Stomach (tissue), 9 donors: Measurements from ENCODE around the gene TSPAN15. TPM values are rescaled to one million over a fixed set of nuclear protein-coding genes. Genes with fewer than 3 reads are reported as not detected.

ENCODE experiments used
- DNase-seq, 2 donors: peaks; one replicate each; pipeline versions ENCODE4 v3.0.0 to v3.0.0-alpha.2; 2013 to 2019
- H3K27ac ChIP-seq, 5 donors: fragments of 200-600 bp in 4 of 5; sonication (generic) in 4 of 5; one replicate each; pipeline ENCODE4 v1.5.1; 2013 to 2019; ENCODE audit warnings: mild to moderate bottlenecking in 1 of 5, moderate library complexity in 1 of 5
- H3K27me3 ChIP-seq, 3 donors: fragments of 200-600 bp; sonication (generic); one replicate each; pipeline ENCODE4 v1.5.1; 2017 to 2019; ENCODE audit warnings: mixed run types in 1 of 3
- H3K36me3 ChIP-seq, 4 donors: fragments of 200-600 bp; sonication (generic); 1 replicate in 3 of 4; 2 replicates in 1 of 4; pipeline ENCODE4 v1.5.1; 2016 to 2019
- H3K4me1 ChIP-seq, 4 donors: fragments of 200-600 bp; sonication (generic); one replicate each; pipeline ENCODE4 v1.5.1; 2016 to 2019
- H3K4me3 ChIP-seq, 4 donors: fragments of 200-600 bp; sonication (generic) in 3 of 4; one replicate each; pipeline ENCODE4 v1.5.1; 2016 to 2019; ENCODE audit warnings: mild to moderate bottlenecking in 1 of 4
- H3K9me3 ChIP-seq, 4 donors: fragments of 200-600 bp; sonication (generic); one replicate each; pipeline ENCODE4 v1.5.1; 2016 to 2019
- EP300 ChIP-seq: sonication (generic); formaldehyde crosslinking; IDR thresholded peaks from one replicate; pipeline ENCODE4 v1.6.1; 2017; ENCODE audit warnings: antibody characterized with exemption
- POLR2A ChIP-seq, 4 donors: fragments of 450-650 bp; IDR thresholded peaks; one replicate each; pipeline ENCODE4 v1.6.1; 2016; ENCODE audit warnings: antibody characterized with exemption in 4 of 4, control low read depth in 2 of 4, mild to moderate bottlenecking in 1 of 4, moderate library complexity in 1 of 4
- POLR2AphosphoS5 ChIP-seq, 3 donors: sonication (generic); formaldehyde crosslinking; IDR thresholded peaks; one replicate each; pipeline ENCODE4 v1.6.1; 2016; ENCODE audit warnings: antibody characterized with exemption in 3 of 3
- WGBS, 5 donors: extraction: QIAGEN DNeasy Blood & Tissue Kit in 3 of 5; methylation state at CpG; one replicate each; pipeline versions ENCODE4 v1.1.5 to v1.1.7; 2013 to 2018; 5-methylcytosine and 5-hydroxymethylcytosine counted together
- intact Hi-C: fragments of 100-400 bp; cut with DNase I; formaldehyde crosslinking; loops from one replicate; pipeline ENCODE4 v1.15.1; 2023; ENCODE audit warnings: low total_unique reads
- polyA plus RNA-seq, 3 donors: library from polyadenylated mRNA; stranded (reverse); fragments of 200-250 nt; gene quantifications; one replicate each; pipeline ENCODE4 v1.2.3, GENCODE V29; 2013
- total RNA-seq, 5 donors: library from RNA; depleted of rRNA; stranded (reverse); fragments of >200 nt; gene quantifications; one replicate each; pipeline versions ENCODE4 v1.1.0 to v1.2.3, GENCODE V29; 2014 to 2016
- TF ChIP-seq, protein P1 (sequence below), 7 experiments: fragments of 450-650 bp in 4 of 7; fragments of 200-600 bp in 3 of 7; sonication (generic) in 3 of 7; IDR thresholded peaks; one replicate each; pipeline ENCODE4 v1.5.1; 2016 to 2019; ENCODE audit warnings: antibody characterized with exemption in 7 of 7, control low read depth in 2 of 7, mild to moderate bottlenecking in 1 of 7
- donor health status: healthy with polysubstance abuse.
- donor health status: Bipolar disorder and iron deficiency.
- donor health status: healthy.

TSPAN15 gene
- total and polyA plus RNA-seq, 8 donors = 23.5 to 153 (median 74.5) TPM

DNA sequence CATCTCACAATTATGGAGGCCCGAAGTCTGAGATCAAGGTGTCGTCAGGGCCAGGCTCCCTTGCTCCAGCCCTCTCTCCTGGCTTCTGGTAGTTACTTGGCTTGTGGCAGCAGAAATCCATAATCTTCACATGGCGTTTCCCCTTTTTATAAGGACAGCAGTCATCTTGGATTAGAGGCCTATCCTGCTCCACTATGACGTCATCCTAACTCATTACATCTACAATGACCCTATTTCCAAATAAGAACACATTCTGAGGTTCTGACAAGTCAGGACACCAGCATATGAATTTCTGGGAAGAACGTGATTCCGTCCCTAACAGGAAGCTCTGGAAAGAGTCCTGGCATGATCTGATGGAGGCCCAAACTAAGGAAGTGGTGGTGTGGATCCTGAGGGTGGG is 86.2 kb downstream of the TSPAN15 start:
- intact Hi-C loops = no loop called here
- Histone ChIP-seq H3K36me3 (no peaks in the 10 kb centered on the region), H3K27me3 (no peaks in the 10 kb centered on the region), H3K4me1 (no peaks in the 10 kb centered on the region), H3K9me3 (peaks cover 0 to 35% (median 10%) of the 10 kb centered on the region in 4 donors), H3K4me3 (no peak overlapping the region), H3K27ac (no peak overlapping the region)
- no peak for DNase-seq
- TF ChIP-seq, protein P1, sequence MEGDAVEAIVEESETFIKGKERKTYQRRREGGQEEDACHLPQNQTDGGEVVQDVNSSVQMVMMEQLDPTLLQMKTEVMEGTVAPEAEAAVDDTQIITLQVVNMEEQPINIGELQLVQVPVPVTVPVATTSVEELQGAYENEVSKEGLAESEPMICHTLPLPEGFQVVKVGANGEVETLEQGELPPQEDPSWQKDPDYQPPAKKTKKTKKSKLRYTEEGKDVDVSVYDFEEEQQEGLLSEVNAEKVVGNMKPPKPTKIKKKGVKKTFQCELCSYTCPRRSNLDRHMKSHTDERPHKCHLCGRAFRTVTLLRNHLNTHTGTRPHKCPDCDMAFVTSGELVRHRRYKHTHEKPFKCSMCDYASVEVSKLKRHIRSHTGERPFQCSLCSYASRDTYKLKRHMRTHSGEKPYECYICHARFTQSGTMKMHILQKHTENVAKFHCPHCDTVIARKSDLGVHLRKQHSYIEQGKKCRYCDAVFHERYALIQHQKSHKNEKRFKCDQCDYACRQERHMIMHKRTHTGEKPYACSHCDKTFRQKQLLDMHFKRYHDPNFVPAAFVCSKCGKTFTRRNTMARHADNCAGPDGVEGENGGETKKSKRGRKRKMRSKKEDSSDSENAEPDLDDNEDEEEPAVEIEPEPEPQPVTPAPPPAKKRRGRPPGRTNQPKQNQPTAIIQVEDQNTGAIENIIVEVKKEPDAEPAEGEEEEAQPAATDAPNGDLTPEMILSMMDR (IDR thresholded peaks at IDR 0.05) = no peak
- TF ChIP-seq POLR2AphosphoS5 (IDR thresholded peaks at IDR 0.05) (no peak), POLR2A (IDR thresholded peaks at IDR 0.05) (no peak), EP300 (no peak)
- 89 to 97% (median 93%) methylated on average over 6 of the region's 6 CpGs for WGBS, 5 donors

DNA sequence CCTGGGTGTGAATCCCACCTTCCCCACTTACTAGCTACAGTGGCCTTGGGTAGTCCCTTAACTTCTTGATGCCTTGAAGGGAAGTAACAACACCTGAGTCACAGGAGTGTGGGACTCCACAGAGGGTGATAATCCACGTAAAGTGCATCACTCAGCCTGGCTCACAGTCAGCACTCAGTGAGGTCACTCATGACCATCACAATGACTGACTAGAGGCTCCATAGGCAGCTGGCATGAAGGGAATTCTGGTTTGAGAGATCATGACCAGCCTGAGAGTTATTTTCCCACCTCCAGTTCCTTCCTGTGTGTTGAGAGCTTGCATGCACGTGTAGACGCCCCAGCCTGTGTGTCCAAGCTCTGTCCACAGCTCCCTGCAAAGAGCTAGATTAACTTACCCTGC is 87.2 kb downstream of the TSPAN15 start:
- intact Hi-C loops = no loop called here
- 74 to 81% (median 76%) methylated on average over 3 of the region's 3 CpGs for WGBS, 5 donors

DNA sequence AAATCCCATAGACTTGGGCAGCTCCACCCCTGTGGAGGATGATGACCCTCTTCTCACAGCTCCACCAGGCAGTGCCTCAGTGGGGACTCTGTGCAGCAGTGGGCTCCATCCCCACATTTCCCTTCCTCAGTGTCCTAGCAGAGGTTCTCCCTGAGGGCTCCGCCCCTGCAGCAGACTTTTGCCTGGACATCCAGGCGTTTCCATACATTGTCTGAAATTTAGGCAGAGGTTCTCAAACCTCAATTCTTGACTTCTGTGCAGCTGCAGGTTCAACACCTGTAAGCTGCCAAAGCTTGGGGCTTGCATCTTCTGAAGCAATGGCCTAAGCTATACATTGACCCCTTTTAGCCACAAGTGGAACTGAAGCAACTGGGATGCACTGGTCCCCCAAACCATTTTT is 90.2 kb downstream of the TSPAN15 start:
- no peak overlapping the region for H3K27ac ChIP-seq
- TF ChIP-seq POLR2AphosphoS5 (IDR thresholded peaks at IDR 0.05) (no peak), POLR2A (IDR thresholded peaks at IDR 0.05) (no peak), EP300 (no peak)
- TF ChIP-seq, protein P1 (IDR thresholded peaks at IDR 0.05) = no peak
- H3K4me1 ChIP-seq = no peaks in the 10 kb centered on the region
- intact Hi-C loops = no loop called here
- H3K27me3 ChIP-seq = no peaks in the 10 kb centered on the region
- whole genome bisulfite sequencing, 5 donors = 50 to 91% (median 71%) methylated on average over 2 of the region's 2 CpGs
- no peaks in the 10 kb centered on the region for H3K36me3 ChIP-seq
- H3K9me3 ChIP-seq = peaks cover 0 to 27% (median 5%) of the 10 kb centered on the region in 4 donors
- DNase-seq = no peak
- H3K4me3 ChIP-seq = no peak overlapping the region

More for the DNA sequence above, 87.2 kb downstream of the TSPAN15 start:
- Histone ChIP-seq H3K9me3 (peaks cover 0 to 33% (median 8%) of the 10 kb centered on the region in 4 donors), H3K27ac (no peak overlapping the region), H3K4me1 (no peaks in the 10 kb centered on the region), H3K4me3 (no peak overlapping the region), H3K27me3 (no peaks in the 10 kb centered on the region), H3K36me3 (no peaks in the 10 kb centered on the region)
- DNase-seq = no peak
- TF ChIP-seq EP300 (no peak), POLR2AphosphoS5 (IDR thresholded peaks at IDR 0.05) (no peak), POLR2A (IDR thresholded peaks at IDR 0.05) (no peak)
- TF ChIP-seq, protein P1 (IDR thresholded peaks at IDR 0.05) = no peak

DNA sequence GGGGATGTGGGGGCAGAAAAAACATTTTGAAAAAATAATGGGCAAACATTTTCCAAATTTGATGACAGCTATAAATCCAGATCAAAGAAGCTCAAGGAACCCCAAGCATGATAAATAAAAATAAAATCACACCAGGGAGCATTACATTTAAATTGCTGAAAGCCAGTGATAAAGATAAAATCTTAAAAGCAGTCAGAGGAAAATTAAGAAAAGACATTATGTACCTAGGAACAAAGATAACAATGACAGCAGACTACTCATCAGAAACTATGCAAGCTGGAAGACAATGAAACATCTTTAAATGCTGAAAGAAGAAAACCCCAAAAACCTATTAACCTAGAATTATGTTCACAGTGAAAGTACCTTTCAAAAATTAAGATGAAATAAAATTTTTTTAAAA is 98.7 kb downstream of the TSPAN15 start:
- intact Hi-C loops = no loop called here
- DNase-seq = no peak

More for the DNA sequence above, 98.7 kb downstream of the TSPAN15 start:
- Histone ChIP-seq H3K27ac (no peak overlapping the region), H3K36me3 (no peaks in the 10 kb centered on the region), H3K4me1 (no peaks in the 10 kb centered on the region), H3K4me3 (no peak overlapping the region), H3K9me3 (peaks cover 0 to 33% (median 27%) of the 10 kb centered on the region in 4 donors), H3K27me3 (peaks cover 0 to 22% (median 7%) of the 10 kb centered on the region in 3 donors)
- TF ChIP-seq, protein P1 (IDR thresholded peaks at IDR 0.05) = no peak
- no peak for TF ChIP-seq EP300
- TF ChIP-seq POLR2AphosphoS5 (IDR thresholded peaks at IDR 0.05) = no peak
- TF ChIP-seq POLR2A (IDR thresholded peaks at IDR 0.05) = no peak
